DMS79 treated with DMSO at 0.1 percent for 48 hours (cell line): ENCODE data around the gene MLLT10.
A peak's percentile ranks its signal among the peaks of the same experiment; 100 is the strongest.
"Not testable (repeated sequence)": the region's sequence is repeated elsewhere in the genome, so short reads cannot be mapped to it uniquely, and the experiment has no call there.

Experiments used
- DNase-seq: peaks from one replicate; lab custom pipeline; 2025; lab: John Stamatoyannopoulos, UW

MLLT10 gene

GRCh38 chr10:21700474-21700873 is 166.4 kb downstream of the MLLT10 start:
- no peak for DNase-seq

- no peak for DNase-seq
Measured at GRCh38 chr10:21702633-21703111, 168.6 kb downstream of the MLLT10 start.

- DNase-seq: no peak
Measured at GRCh38 chr10:21705142-21705827, 171.3 kb downstream of the MLLT10 start.

DNA sequence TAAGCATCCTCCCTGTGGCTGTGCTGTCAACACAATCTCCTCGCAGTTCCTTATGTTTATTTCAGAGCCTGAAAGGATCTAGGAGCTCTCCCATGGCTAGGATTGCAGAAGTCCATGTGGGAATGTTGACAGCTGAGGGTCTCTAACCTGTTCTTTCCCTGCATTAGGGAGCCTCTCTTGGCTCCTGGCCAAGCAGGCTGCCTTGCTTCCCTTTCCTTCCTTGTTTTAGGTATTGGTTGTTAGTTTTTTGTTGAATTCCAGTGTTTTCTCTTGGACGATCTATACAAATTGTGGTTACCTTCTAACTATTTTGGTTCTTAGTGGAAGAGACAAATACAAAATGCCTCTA is 171.8 kb downstream of the MLLT10 start:
- no peak for DNase-seq

DNA sequence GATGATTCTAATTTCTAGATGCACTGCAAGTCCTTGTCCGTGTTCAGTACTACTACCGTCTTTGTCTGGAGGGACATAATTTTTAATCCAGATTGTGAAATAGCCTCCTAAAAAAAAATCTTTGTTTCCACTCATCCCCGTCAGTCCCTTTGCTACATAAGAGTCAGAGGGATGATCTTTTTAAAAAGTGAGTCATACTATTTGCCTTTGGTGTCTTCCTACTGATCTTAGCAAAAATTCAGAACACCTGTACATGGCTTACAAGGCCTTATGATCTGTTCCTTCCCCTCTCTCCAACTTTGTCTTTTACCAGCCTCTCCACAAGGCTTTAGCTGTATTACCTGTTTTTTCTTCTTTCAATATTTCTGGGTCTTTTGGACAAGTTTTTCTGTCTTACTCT is 173.5 kb downstream of the MLLT10 start:
- DNase-seq: no peak

- DNase-seq: no peak
Measured at GRCh38 chr10:21712975-21713374, 178.9 kb downstream of the MLLT10 start.

GRCh38 chr10:21715531-21716195 is 181.6 kb downstream of the MLLT10 start:
- no peak for DNase-seq

- not testable (repeated sequence) for DNase-seq
Measured at GRCh38 chr10:21717437-21718054, 183.5 kb downstream of the MLLT10 start.

GRCh38 chr10:21719502-21719901 is 185.5 kb downstream of the MLLT10 start:
- DNase-seq: no peak

DNA sequence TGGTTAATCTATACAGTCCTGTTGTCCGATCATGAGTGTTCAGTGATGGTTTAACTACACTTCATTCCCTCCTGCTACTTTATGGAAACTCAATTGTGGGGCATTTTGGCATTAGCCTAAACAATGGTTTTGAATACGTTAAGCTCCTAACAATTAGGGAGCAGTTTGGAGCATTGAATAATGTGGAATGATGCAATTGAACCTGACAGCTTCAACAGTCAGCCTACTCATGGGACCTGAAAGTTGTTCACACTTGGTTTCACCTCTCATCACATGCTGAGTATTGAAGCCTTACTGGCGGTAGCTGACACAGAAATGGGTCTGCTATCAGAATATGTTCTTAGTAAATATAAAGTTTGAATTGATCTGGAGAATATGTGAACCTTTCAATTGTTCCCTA is 186.1 kb downstream of the MLLT10 start:
- DNase-seq: no peak

DNA sequence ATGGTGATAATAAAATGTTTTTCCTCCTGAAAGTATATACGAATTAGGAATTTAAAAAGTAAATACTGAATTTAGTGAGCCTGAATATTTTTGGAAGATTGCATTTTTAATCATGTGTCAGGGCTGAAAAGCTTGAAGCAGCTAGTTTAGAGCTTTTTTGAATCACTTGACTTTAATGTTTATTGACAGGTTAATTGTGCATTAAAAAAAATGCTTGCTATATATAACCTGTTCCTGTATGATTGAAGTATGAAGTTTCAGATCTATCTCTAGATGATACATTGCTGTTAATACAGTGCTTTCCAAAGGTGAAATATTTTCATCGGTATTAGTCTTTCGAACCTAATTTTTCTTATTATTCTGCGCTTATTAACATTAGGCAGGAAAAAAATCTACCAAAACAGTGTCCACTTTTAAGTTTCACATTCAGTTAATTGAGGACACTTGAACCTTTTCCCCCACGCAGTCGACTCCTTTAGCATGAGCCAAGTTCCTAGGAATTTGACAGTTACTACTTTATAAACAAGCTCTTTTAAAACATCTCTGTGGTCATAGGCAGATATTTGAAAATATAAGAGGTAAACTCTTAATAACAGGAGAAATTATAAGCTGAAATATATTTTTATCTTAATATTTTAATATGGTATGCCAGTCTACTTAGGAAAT is 187.1 kb downstream of the MLLT10 start:
- DNase-seq: no peak

DNA sequence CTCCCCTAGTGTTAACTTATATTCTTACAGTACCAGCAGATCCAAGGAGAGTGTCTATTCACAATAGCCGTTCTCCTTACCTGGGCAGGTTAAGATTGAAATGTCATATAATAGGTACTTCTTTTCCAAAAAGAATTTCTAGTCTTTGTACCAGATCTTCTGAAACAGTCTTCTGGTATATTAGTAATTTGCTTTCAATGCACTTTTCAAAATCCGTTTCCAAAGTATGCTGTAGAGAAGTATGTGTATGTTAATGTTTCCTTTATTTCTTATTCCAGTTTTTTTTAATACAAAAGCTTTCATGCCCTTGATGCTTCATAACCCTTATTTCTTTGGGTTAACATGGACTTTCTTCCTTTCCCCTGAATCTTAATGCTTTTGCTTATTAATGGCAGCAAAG is 188.2 kb downstream of the MLLT10 start:
- DNase-seq: no peak

DNA sequence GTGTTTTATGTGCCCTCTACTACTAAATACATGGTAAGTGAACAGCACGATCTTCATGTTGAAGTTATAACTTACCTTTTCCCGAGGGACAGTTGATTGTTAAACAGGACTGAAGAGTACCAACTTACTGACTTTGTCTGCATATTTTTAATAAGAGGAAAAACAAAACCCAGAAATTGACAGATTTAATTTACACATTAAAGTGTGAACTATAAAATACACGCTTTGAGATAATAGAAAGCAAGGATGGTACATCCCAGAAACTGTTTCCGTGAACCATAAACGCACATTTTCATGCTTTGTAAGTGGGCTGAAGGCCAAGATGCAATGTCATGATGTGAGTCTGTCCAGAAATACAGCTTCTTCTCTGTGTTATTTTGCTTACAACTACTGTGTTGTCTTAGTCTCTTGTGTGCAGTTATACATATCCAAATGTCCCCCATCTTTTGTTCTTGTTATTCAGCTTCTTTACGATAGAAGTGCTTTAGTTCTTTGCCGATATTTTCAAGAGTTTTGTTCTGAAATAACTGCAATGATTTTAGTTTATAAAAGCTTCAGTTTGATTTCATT is 190.1 kb downstream of the MLLT10 start:
- DNase-seq: no peak

DNA sequence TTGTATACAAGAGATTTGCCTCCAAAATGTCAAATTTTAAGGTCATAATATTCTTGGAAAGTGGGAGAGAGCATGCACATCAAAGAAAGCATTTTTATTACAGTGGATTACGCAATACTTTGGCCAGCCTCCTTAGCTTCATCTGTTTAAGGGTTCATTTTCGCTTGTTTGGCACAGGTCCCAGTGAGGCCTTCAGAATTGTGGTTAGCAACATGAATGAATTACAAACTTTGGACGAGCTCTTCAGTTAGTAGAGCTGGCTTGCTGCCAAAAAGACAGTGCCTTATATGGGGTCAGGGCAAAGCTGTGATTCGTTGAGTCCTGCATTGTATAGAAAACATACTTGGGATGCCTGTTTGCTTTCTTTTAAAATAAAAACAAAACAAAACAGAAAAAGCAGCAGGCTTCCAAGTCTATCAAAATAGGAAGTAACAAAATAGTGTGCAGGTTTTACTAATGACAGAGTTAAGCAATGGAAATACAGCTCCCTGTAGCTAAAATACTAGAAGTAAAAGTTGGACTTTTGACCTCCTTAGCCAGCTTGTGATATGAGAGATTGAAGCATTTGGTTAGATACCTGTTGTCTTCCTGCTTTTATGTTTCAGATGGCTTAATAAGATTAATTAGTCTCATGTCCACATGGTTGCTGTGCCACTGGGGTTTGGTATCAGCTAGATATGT is 190.8 kb downstream of the MLLT10 start:
- DNase-seq: peak; percentile 94

GRCh38 chr10:21726601-21727225 is 192.7 kb downstream of the MLLT10 start:
- DNase-seq: no peak

DNA sequence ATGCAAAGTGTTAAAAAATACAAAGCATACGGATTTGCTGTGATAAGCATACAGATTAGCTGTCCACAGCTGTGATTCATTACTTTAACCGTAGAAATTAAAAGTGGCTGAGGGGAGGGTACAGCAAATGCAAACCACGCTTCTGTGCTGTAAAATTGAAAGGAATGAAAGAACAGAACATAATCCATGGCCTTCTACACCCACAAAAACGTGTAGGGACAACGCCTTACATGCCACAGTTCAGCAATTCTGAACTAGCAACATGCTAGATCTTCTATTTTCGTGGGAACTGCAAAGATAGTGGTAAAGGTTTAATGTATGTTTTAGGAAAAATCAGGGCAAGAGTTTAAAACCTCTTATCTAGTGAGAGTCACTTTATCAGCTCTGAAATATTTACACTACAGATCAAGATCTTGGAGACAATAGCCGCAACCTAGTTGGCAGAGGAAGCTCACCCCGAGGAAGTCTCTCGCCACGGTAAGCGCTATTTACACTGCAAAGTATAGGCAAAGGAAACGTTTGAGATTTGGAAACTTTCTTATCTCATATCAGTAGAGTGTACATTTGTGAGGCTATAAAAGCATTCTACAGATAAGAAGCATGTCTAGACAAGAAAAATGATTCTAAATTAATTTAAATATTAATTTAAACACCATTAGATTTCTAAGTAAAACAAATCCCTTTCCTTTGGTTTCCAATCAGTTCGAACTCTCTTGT is 193.6 kb downstream of the MLLT10 start:
- DNase-seq: no peak

DNA sequence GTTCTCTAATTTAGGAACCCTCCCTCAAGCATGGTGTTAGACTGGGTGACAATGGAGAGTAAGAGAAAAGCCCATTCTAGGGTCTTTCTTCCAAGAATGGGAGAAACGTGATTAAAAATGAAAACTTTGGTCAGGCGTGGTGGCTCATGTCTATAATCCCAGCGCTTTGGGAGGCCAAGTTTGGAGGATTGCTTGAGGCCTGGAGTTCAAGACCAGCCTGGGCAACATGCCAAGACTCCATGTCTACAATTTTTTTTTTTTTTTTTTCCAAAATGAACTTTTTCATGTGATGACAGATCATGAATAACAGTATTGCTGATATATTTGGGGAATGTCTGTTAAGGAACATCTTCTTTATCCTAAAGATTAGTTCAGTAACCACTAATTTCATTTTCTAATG is 194.6 kb downstream of the MLLT10 start:
- no peak for DNase-seq

DNA sequence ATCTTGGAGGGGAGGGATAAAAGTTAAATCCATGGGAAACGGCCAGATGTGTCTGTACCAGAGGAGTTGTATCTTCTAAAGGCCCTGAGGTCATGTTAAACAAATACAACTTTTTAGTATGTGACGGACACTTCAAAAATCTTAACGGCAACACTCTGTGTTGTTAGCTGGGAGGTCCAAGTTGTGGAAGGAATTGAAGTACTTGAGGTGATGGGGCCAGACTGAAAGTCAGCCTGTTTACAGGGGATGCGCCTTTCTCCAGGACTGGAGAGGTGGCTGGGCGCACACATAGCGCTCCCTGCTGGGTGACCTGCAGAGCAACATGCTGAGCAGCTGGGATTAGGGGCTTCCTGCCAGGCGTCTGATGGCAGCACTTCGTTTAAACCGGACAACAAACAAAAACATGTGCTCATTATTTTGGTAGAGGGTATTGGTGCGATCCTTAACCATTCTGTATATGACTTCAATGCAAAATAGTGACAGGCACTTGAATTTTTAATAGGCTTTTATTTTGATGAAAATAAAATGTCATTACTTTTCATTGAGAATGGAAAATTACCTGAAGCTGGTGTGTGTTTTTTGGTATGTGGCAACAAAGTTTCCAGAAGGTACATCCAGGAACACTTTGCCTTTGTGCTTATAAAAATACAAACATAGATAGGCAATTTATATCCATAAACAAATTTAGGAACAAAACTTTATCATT is 198.2 kb downstream of the MLLT10 start:
- no peak for DNase-seq

- DNase-seq: no peak
Measured at GRCh38 chr10:21733710-21734109, 199.7 kb downstream of the MLLT10 start.

GRCh38 chr10:21737106-21737505 is 203.1 kb downstream of the MLLT10 start:
- no peak for DNase-seq
